ENCODE data around the gene CCSER1.

The CCSER1 gene

GRCh38 chr4:90970021-90970420 is 842.8 kb downstream of the CCSER1 start:
- Histone ChIP-seq H3K36me3 (ENCODE audit: control insufficient read depth, insufficient read depth, low read length) (no peaks in the 10 kb centered on the region), H3K27ac (ENCODE audit: low read depth, low read length) (no peak overlapping the region), H3K9ac (ENCODE audit: low read depth, low read length) (no peak overlapping the region), H3K4me1 (ENCODE audit: control insufficient read depth, insufficient read depth, low read length) (no peaks in the 10 kb centered on the region), H3K4me3 (ENCODE audit: low read depth, low read length) (no peak overlapping the region), H3K9me3 (ENCODE audit: control insufficient read depth, insufficient read depth, low read length) (no peaks in the 10 kb centered on the region), H3K27me3 (ENCODE audit: control insufficient read depth, insufficient read depth, low read length) (no peaks in the 10 kb centered on the region)

- no peaks in the 10 kb centered on the region for H3K27me3 ChIP-seq (ENCODE audit: control insufficient read depth, insufficient read depth, low read length)
These were observed 850.5 kb downstream of the CCSER1 start for GRCh38 chr4:90977726-90978125.

DNA sequence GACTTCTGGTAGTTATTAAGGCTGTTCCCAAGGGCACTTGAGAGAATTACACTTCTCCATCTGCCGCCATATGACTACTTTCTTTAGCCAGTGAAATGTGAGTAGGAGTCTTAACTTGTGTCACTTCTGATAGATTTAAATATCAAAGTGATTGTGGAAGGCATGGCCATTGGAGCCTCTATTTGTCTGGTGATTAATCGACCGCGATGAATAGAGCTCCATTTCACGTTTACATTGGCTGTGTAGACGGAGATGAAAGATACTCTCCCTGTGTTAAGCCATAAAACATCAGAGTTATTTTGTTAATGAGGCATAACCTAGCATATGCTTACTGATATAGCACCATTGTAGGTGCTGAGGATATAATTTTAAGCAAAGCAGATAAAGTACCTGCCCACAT is 852.4 kb downstream of the CCSER1 start:
- Histone ChIP-seq H3K27ac (ENCODE audit: low read depth, low read length) (no peak overlapping the region), H3K9ac (ENCODE audit: low read depth, low read length) (no peak overlapping the region), H3K36me3 (ENCODE audit: control insufficient read depth, insufficient read depth, low read length) (no peaks in the 10 kb centered on the region), H3K9me3 (ENCODE audit: control insufficient read depth, insufficient read depth, low read length) (no peaks in the 10 kb centered on the region), H3K27me3 (ENCODE audit: control insufficient read depth, insufficient read depth, low read length) (no peaks in the 10 kb centered on the region), H3K4me3 (ENCODE audit: low read depth, low read length) (no peak overlapping the region), H3K4me1 (ENCODE audit: control insufficient read depth, insufficient read depth, low read length) (0 out of 2 replicates have a peak, but pooled peaks cover 4% of the 10 kb centered on the region)

More at GRCh38 chr4:90977726-90978125, 850.5 kb downstream of the CCSER1 start:
- Histone ChIP-seq H3K9me3 (ENCODE audit: control insufficient read depth, insufficient read depth, low read length) (no peaks in the 10 kb centered on the region), H3K36me3 (ENCODE audit: control insufficient read depth, insufficient read depth, low read length) (no peaks in the 10 kb centered on the region), H3K27ac (ENCODE audit: low read depth, low read length) (no peak overlapping the region), H3K4me3 (ENCODE audit: low read depth, low read length) (no peak overlapping the region), H3K9ac (ENCODE audit: low read depth, low read length) (no peak overlapping the region), H3K4me1 (ENCODE audit: control insufficient read depth, insufficient read depth, low read length) (0 out of 2 replicates have a peak, but pooled peaks cover 1% of the 10 kb centered on the region)

- Histone ChIP-seq H3K36me3 (ENCODE audit: control insufficient read depth, insufficient read depth, low read length) (no peaks in the 10 kb centered on the region), H3K4me3 (ENCODE audit: low read depth, low read length) (no peak overlapping the region), H3K27me3 (ENCODE audit: control insufficient read depth, insufficient read depth, low read length) (no peaks in the 10 kb centered on the region)
These were observed 855.6 kb downstream of the CCSER1 start for GRCh38 chr4:90982813-90983212.

DNA sequence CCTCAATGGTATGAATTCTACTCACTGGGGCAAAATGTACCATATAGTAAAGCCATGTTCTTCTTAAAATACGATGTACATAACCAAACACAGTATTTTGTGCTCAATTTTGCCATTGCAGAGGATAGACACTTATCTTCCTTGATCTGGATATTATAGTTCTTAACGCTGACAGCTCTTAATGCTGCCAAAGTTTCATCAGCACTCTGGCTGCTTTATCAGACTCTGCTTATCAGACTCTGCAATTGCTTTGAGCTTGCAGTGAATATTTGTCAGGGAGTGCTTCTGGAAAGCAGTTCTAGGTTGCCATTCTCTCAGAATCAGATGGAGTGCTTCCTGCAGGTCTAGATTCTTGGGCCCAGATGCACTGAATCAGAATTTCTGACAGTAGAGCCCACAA is 863.1 kb downstream of the CCSER1 start:
- Histone ChIP-seq H3K27ac (ENCODE audit: low read depth, low read length) (no peak overlapping the region), H3K36me3 (ENCODE audit: control insufficient read depth, insufficient read depth, low read length) (no peaks in the 10 kb centered on the region), H3K4me3 (ENCODE audit: low read depth, low read length) (no peak overlapping the region), H3K9me3 (ENCODE audit: control insufficient read depth, insufficient read depth, low read length) (no peaks in the 10 kb centered on the region), H3K9ac (ENCODE audit: low read depth, low read length) (no peak overlapping the region), H3K4me1 (ENCODE audit: control insufficient read depth, insufficient read depth, low read length) (0 out of 2 replicates have a peak, but pooled peaks cover 6% of the 10 kb centered on the region), H3K27me3 (ENCODE audit: control insufficient read depth, insufficient read depth, low read length) (no peaks in the 10 kb centered on the region)

More at GRCh38 chr4:90982813-90983212, 855.6 kb downstream of the CCSER1 start:
- Histone ChIP-seq H3K4me1 (ENCODE audit: control insufficient read depth, insufficient read depth, low read length) (0 out of 2 replicates have a peak, but pooled peaks cover 4% of the 10 kb centered on the region), H3K9me3 (ENCODE audit: control insufficient read depth, insufficient read depth, low read length) (no peaks in the 10 kb centered on the region), H3K27ac (ENCODE audit: low read depth, low read length) (no peak overlapping the region), H3K9ac (ENCODE audit: low read depth, low read length) (no peak overlapping the region)

GRCh38 chr4:90992213-90992612 is 865.0 kb downstream of the CCSER1 start:
- Histone ChIP-seq H3K4me1 (ENCODE audit: control insufficient read depth, insufficient read depth, low read length) (0 out of 2 replicates have a peak, but pooled peaks cover 6% of the 10 kb centered on the region), H3K27me3 (ENCODE audit: control insufficient read depth, insufficient read depth, low read length) (no peaks in the 10 kb centered on the region), H3K36me3 (ENCODE audit: control insufficient read depth, insufficient read depth, low read length) (no peaks in the 10 kb centered on the region), H3K9ac (ENCODE audit: low read depth, low read length) (no peak overlapping the region), H3K4me3 (ENCODE audit: low read depth, low read length) (no peak overlapping the region), H3K27ac (ENCODE audit: low read depth, low read length) (no peak overlapping the region), H3K9me3 (ENCODE audit: control insufficient read depth, insufficient read depth, low read length) (no peaks in the 10 kb centered on the region)

DNA sequence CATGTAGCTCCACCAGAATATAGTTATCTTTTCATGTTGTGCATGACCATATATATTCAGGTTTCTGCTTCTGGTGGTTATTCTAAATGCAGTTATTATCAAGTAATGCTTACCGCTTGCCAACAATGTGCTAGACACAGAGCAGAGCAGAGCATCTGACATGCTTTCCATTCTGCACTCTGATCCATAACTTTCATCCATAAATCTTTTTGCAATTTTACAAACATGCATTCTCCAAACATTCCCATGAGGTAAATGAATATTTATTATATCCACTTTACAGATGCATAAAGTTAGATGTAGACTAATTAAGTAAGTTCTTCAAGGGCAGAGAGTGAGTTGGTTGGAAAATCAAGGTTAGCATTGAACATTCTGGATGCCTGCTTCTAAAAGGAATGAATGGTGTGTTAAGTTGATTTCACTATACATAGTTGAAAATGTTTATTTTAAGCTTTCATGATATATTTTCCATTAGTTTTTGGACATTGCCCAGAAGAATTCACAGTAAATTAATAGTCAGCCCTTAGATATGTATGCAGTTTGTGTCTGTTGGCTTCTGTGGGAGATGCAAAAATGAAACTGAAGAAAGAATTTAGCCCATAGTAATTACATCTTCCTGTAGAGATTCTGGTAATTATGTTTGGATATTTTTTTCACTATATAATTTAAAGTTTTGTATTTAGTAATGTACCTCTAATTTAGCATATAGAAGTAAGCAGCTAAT is 867.8 kb downstream of the CCSER1 start:
- 0 out of 2 replicates have a peak, but pooled peaks cover 6% of the 10 kb centered on the region for H3K4me1 ChIP-seq (ENCODE audit: control insufficient read depth, insufficient read depth, low read length)
- H3K27ac ChIP-seq (ENCODE audit: low read depth, low read length), result no peak overlapping the region
- no peak overlapping the region for H3K4me3 ChIP-seq (ENCODE audit: low read depth, low read length)
- H3K9me3 ChIP-seq (ENCODE audit: control insufficient read depth, insufficient read depth, low read length), result no peaks in the 10 kb centered on the region
- H3K27me3 ChIP-seq (ENCODE audit: control insufficient read depth, insufficient read depth, low read length), result no peaks in the 10 kb centered on the region
- H3K9ac ChIP-seq (ENCODE audit: low read depth, low read length), result no peak overlapping the region
- no peaks in the 10 kb centered on the region for H3K36me3 ChIP-seq (ENCODE audit: control insufficient read depth, insufficient read depth, low read length)

DNA sequence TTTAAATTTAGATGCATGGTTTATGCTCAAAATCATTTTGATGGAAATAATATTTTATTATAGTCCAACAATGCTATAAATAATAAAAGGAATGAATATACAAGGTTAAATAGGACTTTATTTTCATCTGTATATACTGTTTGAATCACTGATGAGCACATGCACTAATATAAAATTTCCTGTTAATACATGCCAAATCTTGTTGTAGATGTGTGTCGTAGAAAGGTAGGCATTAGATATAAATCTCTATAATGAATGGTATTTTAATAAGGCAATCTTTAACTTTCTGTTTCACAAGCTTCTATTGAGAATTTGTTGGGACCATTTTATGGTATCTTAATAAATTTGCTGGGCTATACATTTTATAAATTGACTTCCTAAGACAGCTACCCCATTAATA is 868.8 kb downstream of the CCSER1 start:
- no peaks in the 10 kb centered on the region for H3K36me3 ChIP-seq (ENCODE audit: control insufficient read depth, insufficient read depth, low read length)
- no peaks in the 10 kb centered on the region for H3K27me3 ChIP-seq (ENCODE audit: control insufficient read depth, insufficient read depth, low read length)
- no peak overlapping the region for H3K27ac ChIP-seq (ENCODE audit: low read depth, low read length)
- no peak overlapping the region for H3K4me3 ChIP-seq (ENCODE audit: low read depth, low read length)
- H3K4me1 ChIP-seq (ENCODE audit: control insufficient read depth, insufficient read depth, low read length), result 0 out of 2 replicates have a peak, but pooled peaks cover 6% of the 10 kb centered on the region
- no peak overlapping the region for H3K9ac ChIP-seq (ENCODE audit: low read depth, low read length)
- no peaks in the 10 kb centered on the region for H3K9me3 ChIP-seq (ENCODE audit: control insufficient read depth, insufficient read depth, low read length)

GRCh38 chr4:90996813-90997212 is 869.6 kb downstream of the CCSER1 start:
- Histone ChIP-seq H3K4me1 (ENCODE audit: control insufficient read depth, insufficient read depth, low read length) (0 out of 2 replicates have a peak, but pooled peaks cover 4% of the 10 kb centered on the region), H3K36me3 (ENCODE audit: control insufficient read depth, insufficient read depth, low read length) (no peaks in the 10 kb centered on the region), H3K9me3 (ENCODE audit: control insufficient read depth, insufficient read depth, low read length) (no peaks in the 10 kb centered on the region), H3K4me3 (ENCODE audit: low read depth, low read length) (no peak overlapping the region), H3K27me3 (ENCODE audit: control insufficient read depth, insufficient read depth, low read length) (no peaks in the 10 kb centered on the region), H3K9ac (ENCODE audit: low read depth, low read length) (no peak overlapping the region), H3K27ac (ENCODE audit: low read depth, low read length) (no peak overlapping the region)

DNA sequence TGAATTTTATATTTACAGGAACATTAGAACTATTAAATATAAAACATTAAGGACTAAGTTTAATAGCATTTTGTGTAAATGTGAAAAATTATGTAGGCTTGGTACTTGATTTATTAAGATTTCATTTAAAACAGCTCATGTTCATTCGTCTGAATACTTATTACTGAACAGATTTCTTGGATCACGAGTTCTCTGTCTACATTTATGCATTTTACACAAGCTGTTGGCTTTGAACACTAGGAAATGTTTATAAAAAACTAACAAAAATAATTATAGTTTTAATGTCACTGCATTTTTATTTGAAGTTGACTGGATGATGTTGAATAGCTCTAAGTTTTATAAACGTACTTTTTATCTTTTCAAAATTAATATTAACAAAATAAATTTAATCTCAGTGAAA is 888.7 kb downstream of the CCSER1 start:
- H3K27me3 ChIP-seq (ENCODE audit: control insufficient read depth, insufficient read depth, low read length), result no peaks in the 10 kb centered on the region
- H3K9me3 ChIP-seq (ENCODE audit: control insufficient read depth, insufficient read depth, low read length), result no peaks in the 10 kb centered on the region
- H3K27ac ChIP-seq (ENCODE audit: low read depth, low read length), result no peak overlapping the region
- no peak overlapping the region for H3K9ac ChIP-seq (ENCODE audit: low read depth, low read length)
- H3K4me3 ChIP-seq (ENCODE audit: low read depth, low read length), result no peak overlapping the region
- H3K36me3 ChIP-seq (ENCODE audit: control insufficient read depth, insufficient read depth, low read length), result no peaks in the 10 kb centered on the region
- H3K4me1 ChIP-seq (ENCODE audit: control insufficient read depth, insufficient read depth, low read length), result peaks cover 10% of the 10 kb centered on the region; the same call in 1 of the 2 replicates

DNA sequence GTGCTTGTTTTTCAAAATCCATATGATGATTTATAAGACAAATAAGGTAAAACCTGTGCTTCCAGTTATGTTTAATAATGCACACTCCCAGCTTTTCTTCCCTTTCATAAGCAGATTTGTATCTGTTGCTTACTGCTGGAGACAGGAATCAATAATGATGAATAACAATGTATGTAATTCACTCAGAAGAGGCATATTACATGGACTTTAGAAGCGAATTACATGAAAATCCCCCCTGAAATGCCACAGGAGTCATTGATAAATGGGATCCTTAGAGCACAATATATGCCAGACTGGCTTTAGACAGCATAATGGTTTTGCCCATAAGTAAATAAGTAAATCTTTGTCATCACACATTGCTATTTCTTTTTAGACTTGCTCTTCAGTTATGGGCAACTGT is 892.3 kb downstream of the CCSER1 start:
- Histone ChIP-seq H3K27me3 (ENCODE audit: control insufficient read depth, insufficient read depth, low read length) (no peaks in the 10 kb centered on the region), H3K27ac (ENCODE audit: low read depth, low read length) (no peak overlapping the region), H3K4me1 (ENCODE audit: control insufficient read depth, insufficient read depth, low read length) (peaks cover 10% of the 10 kb centered on the region; the same call in 1 of the 2 replicates), H3K9ac (ENCODE audit: low read depth, low read length) (no peak overlapping the region), H3K4me3 (ENCODE audit: low read depth, low read length) (no peak overlapping the region), H3K9me3 (ENCODE audit: control insufficient read depth, insufficient read depth, low read length) (no peaks in the 10 kb centered on the region), H3K36me3 (ENCODE audit: control insufficient read depth, insufficient read depth, low read length) (no peaks in the 10 kb centered on the region)

Measured in HUES48 (cell line).